HG02759 (cell line): Measurements from ENCODE around the gene VANGL2.

Experiments
- ATAC-seq: cut with Tn5 transposase; IDR thresholded peaks from one replicate; pipeline ENCODE4 v1.9.1; 2021; ENCODE audit warnings: mild to moderate bottlenecking, moderate library complexity; ENCODE audit not compliant: unreplicated experiment

Gene VANGL2

GRCh38 chr1:160425847-160426246 lies 25.5 kb downstream of the VANGL2 start:
- no peak for ATAC-seq

- no peak for ATAC-seq
Measured at GRCh38 chr1:160427625-160428024, 27.3 kb downstream of the VANGL2 start.

- ATAC-seq = no peak
Measured at GRCh38 chr1:160428053-160428452, 27.7 kb downstream of the VANGL2 start.

- no peak for ATAC-seq
Measured at GRCh38 chr1:160428655-160429054, 28.3 kb downstream of the VANGL2 start.

- ATAC-seq = no peak
Measured at GRCh38 chr1:160429125-160429561, 28.8 kb downstream of the VANGL2 start.

GRCh38 chr1:160429702-160430535 lies 29.6 kb downstream of the VANGL2 start:
- ATAC-seq = peak; percentile 54

GRCh38 chr1:160431006-160431405 lies 30.6 kb downstream of the VANGL2 start:
- no peak for ATAC-seq

GRCh38 chr1:160431571-160431970 lies 31.2 kb downstream of the VANGL2 start:
- no peak for ATAC-seq

GRCh38 chr1:160432371-160432786 lies 32.0 kb downstream of the VANGL2 start:
- ATAC-seq = peak; percentile 52

- ATAC-seq = no peak
Measured at GRCh38 chr1:160436966-160437365, 36.6 kb downstream of the VANGL2 start.

- ATAC-seq = peak; percentile 89
Measured at GRCh38 chr1:160437432-160438316, 37.3 kb downstream of the VANGL2 start.

GRCh38 chr1:160438317-160438918 lies 38.1 kb downstream of the VANGL2 start:
- no peak for ATAC-seq

- no peak for ATAC-seq
Measured at GRCh38 chr1:160438935-160439334, 38.6 kb downstream of the VANGL2 start.

- ATAC-seq = no peak
Measured at GRCh38 chr1:160439718-160440117, 39.4 kb downstream of the VANGL2 start.

GRCh38 chr1:160446945-160447600 lies 46.7 kb downstream of the VANGL2 start:
- no peak for ATAC-seq

- no peak for ATAC-seq
Measured at GRCh38 chr1:160449494-160449893, 49.1 kb downstream of the VANGL2 start.

GRCh38 chr1:160451119-160451858 lies 50.9 kb downstream of the VANGL2 start:
- peak; percentile 37 for ATAC-seq

- ATAC-seq = peak; percentile 15
Measured at GRCh38 chr1:160451859-160452232, 51.5 kb downstream of the VANGL2 start.

- peak; percentile 68 for ATAC-seq
Measured at GRCh38 chr1:160453443-160453842, 53.1 kb downstream of the VANGL2 start.
